Keratinocyte (primary cell): Measurements from ENCODE around the gene TNS3.

Experiments
- EZH2 ChIP-seq: IDR thresholded peaks from one replicate; pipeline ENCODE4 v1.6.1; 2012; ENCODE audit warnings: inconsistent platforms, mild to moderate bottlenecking, low read length, moderate library complexity
- TF ChIP-seq, protein P1 (sequence below), 3 experiments: IDR thresholded peaks in 1 of 3; conservative IDR thresholded peaks in 1 of 3; optimal IDR thresholded peaks in 1 of 3; 2 replicates in 2 of 3; 3 replicates in 1 of 3; pipeline versions ENCODE3 to v1.5.1; 2011; ENCODE audit warnings: low read length in 3 of 3, mild to moderate bottlenecking in 3 of 3, moderate library complexity in 2 of 3, control low read depth in 1 of 3, inconsistent platforms in 1 of 3; ENCODE audit not compliant: insufficient read depth in 2 of 3; ENCODE audit errors: extremely low read depth in 1 of 3

DNA sequence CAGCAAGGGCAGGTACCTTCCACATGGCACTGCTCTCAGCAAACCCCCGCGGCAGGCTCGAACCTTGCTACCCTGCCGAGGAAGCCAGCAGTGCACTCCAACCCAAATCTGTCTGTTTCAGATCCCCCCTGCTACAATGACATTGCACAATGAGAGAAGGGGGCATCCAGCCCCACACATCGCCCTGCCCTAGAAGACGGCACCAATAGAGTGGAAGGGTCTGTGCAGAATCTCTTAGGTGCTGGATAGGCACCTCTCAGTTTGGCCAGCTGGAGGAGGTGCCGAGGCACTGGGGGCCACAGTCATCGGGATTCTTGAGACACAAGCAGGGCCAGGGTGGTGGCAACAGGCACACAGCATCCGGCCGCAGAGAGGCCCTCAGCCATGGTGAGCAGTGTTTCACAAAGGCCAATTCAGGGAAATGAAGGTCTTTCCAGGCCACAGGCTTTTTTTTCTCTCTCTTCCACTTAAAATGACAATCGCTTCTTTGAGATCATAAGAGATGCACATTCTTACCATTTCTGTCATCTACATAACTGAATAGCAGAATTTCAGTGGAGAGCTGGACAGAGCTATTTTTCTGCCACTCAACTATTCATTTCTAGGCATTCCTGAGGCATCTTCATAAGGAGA lies 281.3 kb downstream of the TNS3 start:
- TF ChIP-seq, protein P1, sequence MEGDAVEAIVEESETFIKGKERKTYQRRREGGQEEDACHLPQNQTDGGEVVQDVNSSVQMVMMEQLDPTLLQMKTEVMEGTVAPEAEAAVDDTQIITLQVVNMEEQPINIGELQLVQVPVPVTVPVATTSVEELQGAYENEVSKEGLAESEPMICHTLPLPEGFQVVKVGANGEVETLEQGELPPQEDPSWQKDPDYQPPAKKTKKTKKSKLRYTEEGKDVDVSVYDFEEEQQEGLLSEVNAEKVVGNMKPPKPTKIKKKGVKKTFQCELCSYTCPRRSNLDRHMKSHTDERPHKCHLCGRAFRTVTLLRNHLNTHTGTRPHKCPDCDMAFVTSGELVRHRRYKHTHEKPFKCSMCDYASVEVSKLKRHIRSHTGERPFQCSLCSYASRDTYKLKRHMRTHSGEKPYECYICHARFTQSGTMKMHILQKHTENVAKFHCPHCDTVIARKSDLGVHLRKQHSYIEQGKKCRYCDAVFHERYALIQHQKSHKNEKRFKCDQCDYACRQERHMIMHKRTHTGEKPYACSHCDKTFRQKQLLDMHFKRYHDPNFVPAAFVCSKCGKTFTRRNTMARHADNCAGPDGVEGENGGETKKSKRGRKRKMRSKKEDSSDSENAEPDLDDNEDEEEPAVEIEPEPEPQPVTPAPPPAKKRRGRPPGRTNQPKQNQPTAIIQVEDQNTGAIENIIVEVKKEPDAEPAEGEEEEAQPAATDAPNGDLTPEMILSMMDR (optimal IDR thresholded peaks at IDR 0.05 in 1 of 3, IDR thresholded peaks at IDR 0.05 in 1 of 3, conservative IDR thresholded peaks at IDR 0.05 in 1 of 3; ENCODE audit: extremely low read depth in 1 of 3, insufficient read depth in 2 of 3, low read length in 3 of 3): no peak
- TF ChIP-seq EZH2: no peak
